Coronary artery (tissue), 2 donors: ENCODE measurements around the gene LDLRAD4.

Experiments
- DNase-seq: peaks from one replicate; pipeline ENCODE4 v3.0.0-alpha.2; 2017; ENCODE audit warnings: low spot score
- H3K27ac ChIP-seq, 2 donors: fragments of 200-600 bp; sonication (generic); one replicate each; pipeline ENCODE4 v1.5.1; 2016 to 2019
- H3K4me3 ChIP-seq: fragments of 200-600 bp; sonication (generic); 2 replicates; pipeline ENCODE4 v1.5.1; 2016; ENCODE audit warnings: mild to moderate bottlenecking, moderate library complexity
- TF ChIP-seq, protein P1 (sequence below): fragments of 200-600 bp; sonication (generic); IDR thresholded peaks from one replicate; pipeline ENCODE4 v1.5.1; 2019; ENCODE audit warnings: antibody characterized with exemption

Gene LDLRAD4

DNA sequence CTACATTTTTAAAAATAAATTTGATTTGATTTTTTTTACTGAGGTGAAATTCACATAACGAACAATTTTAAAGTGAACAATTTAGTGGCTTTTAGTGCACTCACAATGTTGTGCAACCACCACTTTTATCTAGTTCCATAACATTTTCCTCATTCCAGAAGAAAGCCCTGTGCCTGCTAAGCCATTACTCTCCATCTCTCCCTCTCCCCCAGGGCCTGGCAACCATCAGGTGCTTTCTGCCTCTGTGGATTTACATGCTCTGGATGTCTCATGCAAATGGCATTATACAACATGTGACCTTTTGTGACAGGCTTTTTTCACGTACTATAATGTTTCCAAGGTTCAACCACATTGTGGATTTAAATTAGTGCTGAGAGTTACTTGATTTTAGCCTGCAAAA, 19.9 kb upstream of the LDLRAD4 start:
- Histone ChIP-seq H3K27ac (no peak overlapping the region), H3K4me3 (no peak overlapping the region)
- TF ChIP-seq, protein P1, sequence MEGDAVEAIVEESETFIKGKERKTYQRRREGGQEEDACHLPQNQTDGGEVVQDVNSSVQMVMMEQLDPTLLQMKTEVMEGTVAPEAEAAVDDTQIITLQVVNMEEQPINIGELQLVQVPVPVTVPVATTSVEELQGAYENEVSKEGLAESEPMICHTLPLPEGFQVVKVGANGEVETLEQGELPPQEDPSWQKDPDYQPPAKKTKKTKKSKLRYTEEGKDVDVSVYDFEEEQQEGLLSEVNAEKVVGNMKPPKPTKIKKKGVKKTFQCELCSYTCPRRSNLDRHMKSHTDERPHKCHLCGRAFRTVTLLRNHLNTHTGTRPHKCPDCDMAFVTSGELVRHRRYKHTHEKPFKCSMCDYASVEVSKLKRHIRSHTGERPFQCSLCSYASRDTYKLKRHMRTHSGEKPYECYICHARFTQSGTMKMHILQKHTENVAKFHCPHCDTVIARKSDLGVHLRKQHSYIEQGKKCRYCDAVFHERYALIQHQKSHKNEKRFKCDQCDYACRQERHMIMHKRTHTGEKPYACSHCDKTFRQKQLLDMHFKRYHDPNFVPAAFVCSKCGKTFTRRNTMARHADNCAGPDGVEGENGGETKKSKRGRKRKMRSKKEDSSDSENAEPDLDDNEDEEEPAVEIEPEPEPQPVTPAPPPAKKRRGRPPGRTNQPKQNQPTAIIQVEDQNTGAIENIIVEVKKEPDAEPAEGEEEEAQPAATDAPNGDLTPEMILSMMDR: no peak
- no peak for DNase-seq

DNA sequence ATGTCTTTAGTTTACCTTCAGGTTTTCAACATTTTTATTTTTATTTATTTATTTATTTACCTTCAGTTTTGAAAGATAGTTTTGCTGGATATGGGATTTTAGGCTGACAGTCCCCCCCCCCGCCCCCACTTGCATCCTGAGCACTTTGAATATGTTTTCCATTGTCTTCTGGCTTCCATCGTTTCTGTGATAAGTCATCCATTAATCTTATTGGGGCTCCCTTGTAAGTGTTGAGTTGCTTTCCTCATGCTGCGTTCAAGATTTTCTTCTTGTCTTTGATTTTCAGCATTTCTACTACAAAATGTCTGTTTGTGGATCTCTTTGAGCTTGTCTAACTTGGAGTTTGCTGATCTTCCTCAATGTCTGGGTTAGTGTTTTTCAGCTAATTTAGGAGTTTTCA, 19.4 kb upstream of the LDLRAD4 start:
- H3K27ac ChIP-seq: no peak overlapping the region
- no peak for DNase-seq
- no peak overlapping the region for H3K4me3 ChIP-seq
- TF ChIP-seq, protein P1: no peak

- H3K27ac ChIP-seq: no peak overlapping the region
- H3K4me3 ChIP-seq: no peak overlapping the region
- DNase-seq: no peak
- TF ChIP-seq, protein P1: no peak
Observed at GRCh38 chr18:13201292-13201691, 17.3 kb upstream of the LDLRAD4 start.

DNA sequence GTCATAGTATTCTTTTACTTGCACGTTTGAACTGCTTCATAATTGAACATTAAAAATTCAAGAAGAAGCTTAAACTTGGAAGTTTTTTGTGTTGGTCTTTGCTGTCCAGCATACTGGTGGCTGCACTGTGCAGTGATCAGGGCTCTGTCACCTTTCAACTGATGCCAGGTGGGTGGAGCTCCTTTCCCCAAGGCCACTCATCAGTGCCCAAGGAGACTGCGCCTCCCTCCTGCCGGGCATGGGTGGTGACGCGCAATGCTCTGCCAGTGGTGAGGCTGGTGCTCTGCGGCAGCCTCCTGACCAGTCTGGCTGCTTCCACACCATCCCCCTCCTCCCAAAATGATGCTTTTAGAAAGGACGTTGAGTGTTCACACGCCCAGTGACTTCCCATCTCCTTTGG, 16.0 kb upstream of the LDLRAD4 start:
- TF ChIP-seq, protein P1: no peak
- Histone ChIP-seq H3K27ac (no peak overlapping the region), H3K4me3 (no peak overlapping the region)
- DNase-seq: no peak

GRCh38 chr18:13206301-13206700, 12.3 kb upstream of the LDLRAD4 start:
- DNase-seq: no peak
- Histone ChIP-seq H3K27ac (no peak overlapping the region), H3K4me3 (no peak overlapping the region)
- TF ChIP-seq, protein P1: no peak

DNA sequence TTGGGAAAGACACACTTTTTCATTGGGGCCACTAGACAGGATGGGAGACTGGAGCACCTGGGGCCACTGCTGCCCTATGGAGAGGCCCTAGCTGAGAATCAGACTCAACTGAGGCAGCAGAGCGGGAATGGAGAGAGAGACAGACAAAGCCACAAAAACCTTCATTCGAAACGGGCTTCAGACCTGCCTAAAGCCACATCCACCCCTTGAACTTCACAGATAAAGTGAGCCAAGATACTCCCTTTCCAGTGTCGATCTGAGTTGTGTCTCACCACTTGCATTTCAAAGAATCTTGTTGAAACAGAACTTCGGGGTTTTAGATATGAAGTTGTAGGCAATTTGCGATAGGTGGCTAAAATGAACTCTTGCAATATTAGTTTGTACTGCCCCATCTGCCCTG, 11.3 kb upstream of the LDLRAD4 start:
- Histone ChIP-seq H3K4me3 (no peak overlapping the region), H3K27ac (no peak overlapping the region)
- TF ChIP-seq, protein P1: no peak
- no peak for DNase-seq

GRCh38 chr18:13211534-13211933, 7.0 kb upstream of the LDLRAD4 start:
- Histone ChIP-seq H3K27ac (no peak overlapping the region), H3K4me3 (no peak overlapping the region)
- TF ChIP-seq, protein P1: no peak
- DNase-seq: no peak
